ENCODE data around the gene CALN1. TPM values are rescaled to one million over a fixed set of nuclear protein-coding genes. Genes with fewer than 3 reads are reported as not detected.

CALN1 gene
- total and polyA plus RNA-seq, 2 of the 8 experiments (the other 6 are each of a cell fraction or from before 2014, with no cell fraction given): 6.4 to 15.2 TPM

DNA sequence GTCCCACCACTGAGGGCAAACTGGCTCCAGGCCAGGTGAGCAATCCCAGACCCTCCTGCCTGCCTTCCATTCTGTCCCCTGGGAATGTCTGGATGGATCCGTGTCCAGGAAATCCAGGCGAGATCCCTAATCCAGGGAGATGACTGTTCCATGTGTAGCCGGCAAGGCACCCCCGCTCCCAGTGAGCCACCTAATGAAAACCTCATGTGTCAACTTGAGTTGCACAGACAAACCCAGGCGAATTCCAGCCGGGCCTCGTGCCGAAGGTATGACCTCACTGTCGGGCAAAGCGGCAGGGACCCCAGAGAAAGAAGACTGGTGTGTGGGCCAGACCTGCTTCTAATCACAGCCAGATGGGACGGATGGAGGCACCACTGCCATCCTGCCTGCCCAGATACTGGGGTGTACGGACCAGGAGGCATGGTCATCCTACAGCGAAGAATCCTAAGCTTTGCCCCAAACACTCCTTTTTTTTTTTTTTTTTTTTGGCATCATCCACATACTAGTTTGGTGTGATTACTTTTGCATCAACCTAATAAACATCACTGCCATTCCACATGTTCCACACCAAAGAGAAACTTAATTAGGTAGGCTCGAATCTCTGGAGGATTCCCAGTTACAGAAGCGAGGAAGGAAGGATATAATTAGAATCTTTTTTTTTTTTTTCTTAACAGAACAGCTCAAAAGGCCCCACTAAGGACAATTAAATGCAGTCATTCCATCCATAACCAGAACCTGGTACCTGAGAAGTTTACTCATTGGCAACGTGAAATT is 313.1 kb downstream of the CALN1 start (continued):
- TF ChIP-seq, protein P1, sequence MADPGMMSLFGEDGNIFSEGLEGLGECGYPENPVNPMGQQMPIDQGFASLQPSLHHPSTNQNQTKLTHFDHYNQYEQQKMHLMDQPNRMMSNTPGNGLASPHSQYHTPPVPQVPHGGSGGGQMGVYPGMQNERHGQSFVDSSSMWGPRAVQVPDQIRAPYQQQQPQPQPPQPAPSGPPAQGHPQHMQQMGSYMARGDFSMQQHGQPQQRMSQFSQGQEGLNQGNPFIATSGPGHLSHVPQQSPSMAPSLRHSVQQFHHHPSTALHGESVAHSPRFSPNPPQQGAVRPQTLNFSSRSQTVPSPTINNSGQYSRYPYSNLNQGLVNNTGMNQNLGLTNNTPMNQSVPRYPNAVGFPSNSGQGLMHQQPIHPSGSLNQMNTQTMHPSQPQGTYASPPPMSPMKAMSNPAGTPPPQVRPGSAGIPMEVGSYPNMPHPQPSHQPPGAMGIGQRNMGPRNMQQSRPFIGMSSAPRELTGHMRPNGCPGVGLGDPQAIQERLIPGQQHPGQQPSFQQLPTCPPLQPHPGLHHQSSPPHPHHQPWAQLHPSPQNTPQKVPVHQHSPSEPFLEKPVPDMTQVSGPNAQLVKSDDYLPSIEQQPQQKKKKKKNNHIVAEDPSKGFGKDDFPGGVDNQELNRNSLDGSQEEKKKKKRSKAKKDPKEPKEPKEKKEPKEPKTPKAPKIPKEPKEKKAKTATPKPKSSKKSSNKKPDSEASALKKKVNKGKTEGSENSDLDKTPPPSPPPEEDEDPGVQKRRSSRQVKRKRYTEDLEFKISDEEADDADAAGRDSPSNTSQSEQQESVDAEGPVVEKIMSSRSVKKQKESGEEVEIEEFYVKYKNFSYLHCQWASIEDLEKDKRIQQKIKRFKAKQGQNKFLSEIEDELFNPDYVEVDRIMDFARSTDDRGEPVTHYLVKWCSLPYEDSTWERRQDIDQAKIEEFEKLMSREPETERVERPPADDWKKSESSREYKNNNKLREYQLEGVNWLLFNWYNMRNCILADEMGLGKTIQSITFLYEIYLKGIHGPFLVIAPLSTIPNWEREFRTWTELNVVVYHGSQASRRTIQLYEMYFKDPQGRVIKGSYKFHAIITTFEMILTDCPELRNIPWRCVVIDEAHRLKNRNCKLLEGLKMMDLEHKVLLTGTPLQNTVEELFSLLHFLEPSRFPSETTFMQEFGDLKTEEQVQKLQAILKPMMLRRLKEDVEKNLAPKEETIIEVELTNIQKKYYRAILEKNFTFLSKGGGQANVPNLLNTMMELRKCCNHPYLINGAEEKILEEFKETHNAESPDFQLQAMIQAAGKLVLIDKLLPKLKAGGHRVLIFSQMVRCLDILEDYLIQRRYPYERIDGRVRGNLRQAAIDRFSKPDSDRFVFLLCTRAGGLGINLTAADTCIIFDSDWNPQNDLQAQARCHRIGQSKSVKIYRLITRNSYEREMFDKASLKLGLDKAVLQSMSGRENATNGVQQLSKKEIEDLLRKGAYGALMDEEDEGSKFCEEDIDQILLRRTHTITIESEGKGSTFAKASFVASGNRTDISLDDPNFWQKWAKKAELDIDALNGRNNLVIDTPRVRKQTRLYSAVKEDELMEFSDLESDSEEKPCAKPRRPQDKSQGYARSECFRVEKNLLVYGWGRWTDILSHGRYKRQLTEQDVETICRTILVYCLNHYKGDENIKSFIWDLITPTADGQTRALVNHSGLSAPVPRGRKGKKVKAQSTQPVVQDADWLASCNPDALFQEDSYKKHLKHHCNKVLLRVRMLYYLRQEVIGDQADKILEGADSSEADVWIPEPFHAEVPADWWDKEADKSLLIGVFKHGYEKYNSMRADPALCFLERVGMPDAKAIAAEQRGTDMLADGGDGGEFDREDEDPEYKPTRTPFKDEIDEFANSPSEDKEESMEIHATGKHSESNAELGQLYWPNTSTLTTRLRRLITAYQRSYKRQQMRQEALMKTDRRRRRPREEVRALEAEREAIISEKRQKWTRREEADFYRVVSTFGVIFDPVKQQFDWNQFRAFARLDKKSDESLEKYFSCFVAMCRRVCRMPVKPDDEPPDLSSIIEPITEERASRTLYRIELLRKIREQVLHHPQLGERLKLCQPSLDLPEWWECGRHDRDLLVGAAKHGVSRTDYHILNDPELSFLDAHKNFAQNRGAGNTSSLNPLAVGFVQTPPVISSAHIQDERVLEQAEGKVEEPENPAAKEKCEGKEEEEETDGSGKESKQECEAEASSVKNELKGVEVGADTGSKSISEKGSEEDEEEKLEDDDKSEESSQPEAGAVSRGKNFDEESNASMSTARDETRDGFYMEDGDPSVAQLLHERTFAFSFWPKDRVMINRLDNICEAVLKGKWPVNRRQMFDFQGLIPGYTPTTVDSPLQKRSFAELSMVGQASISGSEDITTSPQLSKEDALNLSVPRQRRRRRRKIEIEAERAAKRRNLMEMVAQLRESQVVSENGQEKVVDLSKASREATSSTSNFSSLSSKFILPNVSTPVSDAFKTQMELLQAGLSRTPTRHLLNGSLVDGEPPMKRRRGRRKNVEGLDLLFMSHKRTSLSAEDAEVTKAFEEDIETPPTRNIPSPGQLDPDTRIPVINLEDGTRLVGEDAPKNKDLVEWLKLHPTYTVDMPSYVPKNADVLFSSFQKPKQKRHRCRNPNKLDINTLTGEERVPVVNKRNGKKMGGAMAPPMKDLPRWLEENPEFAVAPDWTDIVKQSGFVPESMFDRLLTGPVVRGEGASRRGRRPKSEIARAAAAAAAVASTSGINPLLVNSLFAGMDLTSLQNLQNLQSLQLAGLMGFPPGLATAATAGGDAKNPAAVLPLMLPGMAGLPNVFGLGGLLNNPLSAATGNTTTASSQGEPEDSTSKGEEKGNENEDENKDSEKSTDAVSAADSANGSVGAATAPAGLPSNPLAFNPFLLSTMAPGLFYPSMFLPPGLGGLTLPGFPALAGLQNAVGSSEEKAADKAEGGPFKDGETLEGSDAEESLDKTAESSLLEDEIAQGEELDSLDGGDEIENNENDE (IDR thresholded peaks at IDR 0.05; ENCODE audit: insufficient replicate concordance, low read length): no peak

All from H1 (cell line).